HepG2 (cell line): ENCODE results near the gene SETD2. TPM values are rescaled to one million over a fixed set of nuclear protein-coding genes. Genes with fewer than 3 reads are reported as not detected.

Source experiments
- ATF7-NPFF ChIP-seq: sonication (generic); formaldehyde crosslinking; IDR thresholded peaks from 2 replicates; pipeline ENCODE4 v1.8.1; 2023; ENCODE audit warnings: mild to moderate bottlenecking, low read depth, missing genetic modification reagents, moderate library complexity
- CSRNP1 ChIP-seq: sonication (generic); formaldehyde crosslinking; IDR thresholded peaks from 2 replicates; pipeline ENCODE4 v1.8.1; 2023; ENCODE audit warnings: mild to moderate bottlenecking, missing genetic modification reagents
- GMEB1 ChIP-seq: sonication (generic); formaldehyde crosslinking; IDR thresholded peaks from 2 replicates; pipeline ENCODE4 v1.5.1; 2020; ENCODE audit warnings: missing genetic modification reagents, mild to moderate bottlenecking, borderline replicate concordance
- KAT8 ChIP-seq: IDR thresholded peaks from 2 replicates; pipeline ENCODE4 v1.6.1; 2016; ENCODE audit warnings: missing genetic modification reagents, missing compliant biosample characterization
- NFYB ChIP-seq: sonication (generic); formaldehyde crosslinking; IDR thresholded peaks from 2 replicates; pipeline ENCODE4 v1.4.0; 2020; ENCODE audit warnings: missing genetic modification reagents
- NR2C2 ChIP-seq: sonication (generic); formaldehyde crosslinking; IDR thresholded peaks from 2 replicates; pipeline ENCODE4 v1.4.0; 2020; ENCODE audit warnings: missing genetic modification reagents, mild to moderate bottlenecking, moderate library complexity, borderline replicate concordance
- POLR2G ChIP-seq: fragments of 200-400 bp; formaldehyde crosslinking; IDR thresholded peaks from 2 replicates; pipeline ENCODE4 v1.6.1; 2018; ENCODE audit warnings: mild to moderate bottlenecking, low read depth, low read length, moderate library complexity
- SOX6 ChIP-seq, 2 experiments: fragments of 450-650 bp in 1 of 2; sonication (generic) in 1 of 2; formaldehyde crosslinking in 1 of 2; IDR thresholded peaks; 2 replicates each; pipeline versions ENCODE4 v1.4.0 to v1.6.1; 2017 to 2020; ENCODE audit warnings: antibody characterized with exemption in 1 of 2, mild to moderate bottlenecking in 1 of 2, missing genetic modification reagents in 1 of 2
- THAP11 ChIP-seq: IDR thresholded peaks from 2 replicates; pipeline ENCODE4 v1.6.1; 2016; ENCODE audit warnings: missing biosample characterization, missing genetic modification reagents
- U2AF1 ChIP-seq: fragments of 200-400 bp; formaldehyde crosslinking; optimal IDR thresholded peaks from 2 replicates; pipeline ENCODE3; 2017; ENCODE audit warnings: mild to moderate bottlenecking, low read depth, low read length
- YEATS4 ChIP-seq: sonication (generic); formaldehyde crosslinking; IDR thresholded peaks from 2 replicates; pipeline ENCODE4 v1.4.0; 2020; ENCODE audit warnings: missing genetic modification reagents, borderline replicate concordance
- ZBTB7B ChIP-seq: sonication (generic); formaldehyde crosslinking; IDR thresholded peaks from 2 replicates; pipeline ENCODE4 v1.4.0; 2020; ENCODE audit warnings: missing genetic modification reagents
- ZMYM3 ChIP-seq: sonication (generic); formaldehyde crosslinking; IDR thresholded peaks from 2 replicates; pipeline ENCODE4 v1.5.1; 2020; ENCODE audit warnings: mild to moderate bottlenecking, missing genetic modification reagents
- ZNF12 ChIP-seq: sonication (generic); formaldehyde crosslinking; IDR thresholded peaks from 2 replicates; pipeline ENCODE4 v1.5.0; 2020; ENCODE audit warnings: missing genetic modification reagents
- ZNF678 ChIP-seq: sonication (generic); formaldehyde crosslinking; IDR thresholded peaks from 2 replicates; pipeline ENCODE4 v1.4.0; 2020; ENCODE audit warnings: mild to moderate bottlenecking, missing genetic modification reagents
- ZNF775 ChIP-seq: sonication (generic); formaldehyde crosslinking; IDR thresholded peaks from 2 replicates; pipeline ENCODE4 v1.4.0; 2020; ENCODE audit warnings: missing genetic modification reagents, mild to moderate bottlenecking, moderate library complexity, borderline replicate concordance
- ZNF883 ChIP-seq: sonication (generic); formaldehyde crosslinking; IDR thresholded peaks from 2 replicates; pipeline ENCODE4 v1.5.1; 2020; ENCODE audit warnings: mild to moderate bottlenecking, missing genetic modification reagents; ENCODE audit errors: not compliant biosample characterization
- polyA plus RNA-seq, 8 experiments: library from polyadenylated mRNA; depleted of rRNA in 3 of 8; stranded (reverse) in 7 of 8; unstranded in 1 of 8; fragments of >200 nt; fragmentation: Illumina TruSeq in 4 of 8; extraction: Trizol in 4 of 8; gene quantifications; 2 replicates each; pipeline versions ENCODE4 v1.2.1 to v1.2.3, GENCODE V29; 2011 to 2016; ENCODE audit warnings: low read depth in 4 of 8, missing spikeins in 1 of 8, mixed read lengths in 1 of 8; ENCODE audit not compliant: insufficient read depth in 1 of 8
- total RNA-seq, 5 experiments: library from RNA; depleted of rRNA; stranded (reverse); fragments of >200 nt; fragmentation: Illumina TruSeq; extraction: Trizol; gene quantifications; 2 replicates each; pipeline ENCODE4 v1.2.3, GENCODE V29; 2016; ENCODE audit warnings: low read depth in 1 of 5
- TF ChIP-seq, protein P1 (sequence below): sonication (generic); formaldehyde crosslinking; IDR thresholded peaks from 2 replicates; pipeline ENCODE4 v1.5.0; 2020; ENCODE audit warnings: mild to moderate bottlenecking, missing genetic modification reagents
- TF ChIP-seq, protein P2 (sequence below): sonication (generic); formaldehyde crosslinking; IDR thresholded peaks from 2 replicates; pipeline ENCODE4 v1.8.0; 2022; ENCODE audit warnings: low read depth, missing genetic modification reagents

SETD2 gene
- total and polyA plus RNA-seq, 2 of the 13 experiments (the other 11 are each of a cell fraction or from before 2014, with no cell fraction given) = 14.2 to 24.2 TPM

GRCh38 chr3:47164007-47164881, at the start of gene SETD2 (continued):
- TF ChIP-seq ZNF883 (CRISPR knock-in tag) = no peak
- peak; percentile 71; the same call in 1 of the 2 replicates for TF ChIP-seq ZMYM3 (CRISPR knock-in tag)
- 0 out of 2 replicates have a peak, but pooled peaks have one; percentile 69 for TF ChIP-seq ZNF775
- TF ChIP-seq, protein P1, sequence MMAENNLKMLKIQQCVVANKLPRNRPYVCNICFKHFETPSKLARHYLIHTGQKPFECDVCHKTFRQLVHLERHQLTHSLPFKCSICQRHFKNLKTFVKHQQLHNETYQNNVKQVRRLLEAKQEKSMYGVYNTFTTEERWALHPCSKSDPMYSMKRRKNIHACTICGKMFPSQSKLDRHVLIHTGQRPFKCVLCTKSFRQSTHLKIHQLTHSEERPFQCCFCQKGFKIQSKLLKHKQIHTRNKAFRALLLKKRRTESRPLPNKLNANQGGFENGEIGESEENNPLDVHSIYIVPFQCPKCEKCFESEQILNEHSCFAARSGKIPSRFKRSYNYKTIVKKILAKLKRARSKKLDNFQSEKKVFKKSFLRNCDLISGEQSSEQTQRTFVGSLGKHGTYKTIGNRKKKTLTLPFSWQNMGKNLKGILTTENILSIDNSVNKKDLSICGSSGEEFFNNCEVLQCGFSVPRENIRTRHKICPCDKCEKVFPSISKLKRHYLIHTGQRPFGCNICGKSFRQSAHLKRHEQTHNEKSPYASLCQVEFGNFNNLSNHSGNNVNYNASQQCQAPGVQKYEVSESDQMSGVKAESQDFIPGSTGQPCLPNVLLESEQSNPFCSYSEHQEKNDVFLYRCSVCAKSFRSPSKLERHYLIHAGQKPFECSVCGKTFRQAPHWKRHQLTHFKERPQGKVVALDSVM (CRISPR knock-in tag) = peak; percentile 56; the same call in 1 of the 2 replicates
- 0 out of 2 replicates have a peak, but pooled peaks have one; percentile 23 for TF ChIP-seq ZNF678 (CRISPR knock-in tag)
- TF ChIP-seq KAT8 = peak; percentile 72; the same call in 1 of the 2 replicates
- TF ChIP-seq CSRNP1 = peak; percentile 80
- TF ChIP-seq, protein P2, sequence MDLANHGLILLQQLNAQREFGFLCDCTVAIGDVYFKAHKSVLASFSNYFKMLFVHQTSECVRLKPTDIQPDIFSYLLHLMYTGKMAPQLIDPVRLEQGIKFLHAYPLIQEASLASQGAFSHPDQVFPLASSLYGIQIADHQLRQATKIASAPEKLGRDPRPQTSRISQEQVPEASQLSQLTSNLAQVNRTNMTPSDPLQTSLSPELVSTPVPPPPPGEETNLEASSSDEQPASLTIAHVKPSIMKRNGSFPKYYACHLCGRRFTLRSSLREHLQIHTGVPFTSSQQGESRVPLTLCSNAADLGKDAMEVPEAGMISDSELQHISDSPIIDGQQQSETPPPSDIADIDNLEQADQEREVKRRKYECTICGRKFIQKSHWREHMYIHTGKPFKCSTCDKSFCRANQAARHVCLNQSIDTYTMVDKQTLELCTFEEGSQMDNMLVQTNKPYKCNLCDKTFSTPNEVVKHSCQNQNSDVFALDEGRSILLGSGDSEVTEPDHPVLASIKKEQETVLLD = peak; percentile 82; the same call in 1 of the 2 replicates
- TF ChIP-seq THAP11 (CRISPR knock-in tag) = peak; percentile 69
- TF ChIP-seq U2AF1 = no peak
- TF ChIP-seq SOX6 (IDR thresholded peaks at IDR 0.05) = no peak
- peak; percentile 56 for TF ChIP-seq SOX6 (CRISPR knock-in tag; IDR thresholded peaks at IDR 0.05)
- peak; percentile 71 for TF ChIP-seq YEATS4 (CRISPR knock-in tag)
- peak; percentile 60 for TF ChIP-seq ATF7-NPFF (CRISPR knock-in tag)
- TF ChIP-seq ZNF12 (CRISPR knock-in tag) = no peak
- peak; percentile 93 for TF ChIP-seq NR2C2
- TF ChIP-seq GMEB1 (CRISPR knock-in tag) = peak; percentile 83
- peak; percentile 61; the same call in 1 of the 2 replicates for TF ChIP-seq ZBTB7B (CRISPR knock-in tag)
- TF ChIP-seq POLR2G = peak; percentile 36
- peak; percentile 31; the same call in 1 of the 2 replicates for TF ChIP-seq NFYB (CRISPR knock-in tag)
